HG03066 (cell line): ENCODE data around the gene CCDC150.
A peak's percentile ranks its signal among the peaks of the same experiment; 100 is the strongest.
"Not testable (repeated sequence)": the region's sequence is repeated elsewhere in the genome, so short reads cannot be mapped to it uniquely, and the experiment has no call there.

ENCODE experiments used
- ATAC-seq: cut with Tn5 transposase; IDR thresholded peaks from one replicate; pipeline ENCODE4 v1.9.1; 2021; ENCODE audit warnings: low read depth; ENCODE audit not compliant: unreplicated experiment

CCDC150 gene

GRCh38 chr2:196630531-196630930, 9.0 kb upstream of the CCDC150 start:
- no peak for ATAC-seq

- no peak for ATAC-seq
Observed at GRCh38 chr2:196635156-196635555, 4.4 kb upstream of the CCDC150 start.

GRCh38 chr2:196638765-196639164, 750 bp upstream of the CCDC150 start:
- no peak for ATAC-seq

- peak; percentile 3 for ATAC-seq
Observed at GRCh38 chr2:196640031-196640548, 575 bp downstream of the CCDC150 start.

- no peak for ATAC-seq
Observed at GRCh38 chr2:196649202-196649601, 9.7 kb downstream of the CCDC150 start.

- ATAC-seq = no peak
Observed at GRCh38 chr2:196651387-196652094, 12.0 kb downstream of the CCDC150 start.

- ATAC-seq = no peak
Observed at GRCh38 chr2:196652869-196653268, 13.4 kb downstream of the CCDC150 start.

- ATAC-seq = no peak
Observed at GRCh38 chr2:196653843-196654242, 14.3 kb downstream of the CCDC150 start.

GRCh38 chr2:196655761-196656160, 16.2 kb downstream of the CCDC150 start:
- no peak for ATAC-seq

- no peak for ATAC-seq
Observed at GRCh38 chr2:196657333-196657732, 17.8 kb downstream of the CCDC150 start.

- no peak for ATAC-seq
Observed at GRCh38 chr2:196659844-196660243, 20.3 kb downstream of the CCDC150 start.

- ATAC-seq = no peak
Observed at GRCh38 chr2:196660244-196660643, 20.7 kb downstream of the CCDC150 start.

GRCh38 chr2:196670342-196670741, 30.8 kb downstream of the CCDC150 start:
- no peak for ATAC-seq

GRCh38 chr2:196675963-196676362, 36.4 kb downstream of the CCDC150 start:
- ATAC-seq = no peak

- no peak for ATAC-seq
Observed at GRCh38 chr2:196677404-196677803, 37.9 kb downstream of the CCDC150 start.

- no peak for ATAC-seq
Observed at GRCh38 chr2:196679368-196679767, 39.9 kb downstream of the CCDC150 start.

- no peak for ATAC-seq
Observed at GRCh38 chr2:196681510-196681909, 42.0 kb downstream of the CCDC150 start.

- no peak for ATAC-seq
Observed at GRCh38 chr2:196685792-196686191, 46.3 kb downstream of the CCDC150 start.

- not testable (repeated sequence) for ATAC-seq
Observed at GRCh38 chr2:196686737-196687136, 47.2 kb downstream of the CCDC150 start.

- no peak for ATAC-seq
Observed at GRCh38 chr2:196696423-196697079, 57.0 kb downstream of the CCDC150 start.

GRCh38 chr2:196697825-196698224, 58.3 kb downstream of the CCDC150 start:
- no peak for ATAC-seq

GRCh38 chr2:196702641-196703040, 63.1 kb downstream of the CCDC150 start:
- ATAC-seq = no peak
